Transverse colon (tissue), 4 donors: ENCODE measurements around the gene EMCN. TPM values are rescaled to one million over a fixed set of nuclear protein-coding genes. Genes with fewer than 3 reads are reported as not detected.
A peak's percentile ranks its signal among the peaks of the same experiment; 100 is the strongest.

Source experiments
- DNase-seq: peaks from one replicate; pipeline ENCODE4 v3.0.0-alpha.2; 2019
- H3K27ac ChIP-seq, 4 donors: fragments of 200-600 bp; sonication (generic); 2 replicates each; pipeline ENCODE4 v1.5.1; 2016 to 2018; ENCODE audit warnings: inconsistent platforms in 4 of 4
- H3K27me3 ChIP-seq: fragments of 200-600 bp; sonication (generic); 2 replicates; pipeline ENCODE4 v1.5.1; 2017; ENCODE audit warnings: inconsistent platforms
- H3K36me3 ChIP-seq, 4 donors: fragments of 200-600 bp; sonication (generic); 2 replicates each; pipeline ENCODE4 v1.5.1; 2017 to 2019; ENCODE audit warnings: inconsistent platforms in 4 of 4
- H3K4me1 ChIP-seq, 4 donors: fragments of 200-600 bp; sonication (generic); 2 replicates each; pipeline ENCODE4 v1.5.1; 2017 to 2020; ENCODE audit warnings: inconsistent platforms in 4 of 4
- H3K4me3 ChIP-seq, 4 donors: fragments of 200-600 bp; sonication (generic); 1 replicate in 1 of 4; 2 replicates in 3 of 4; pipeline versions ENCODE4 v1.5.1 to v1.6.1; 2017 to 2019; ENCODE audit warnings: inconsistent platforms in 4 of 4
- H3K9me3 ChIP-seq, 2 donors: fragments of 200-600 bp; sonication (generic); 2 replicates each; pipeline ENCODE4 v1.5.1; 2017 to 2019; ENCODE audit warnings: inconsistent platforms in 2 of 2
- CTCF ChIP-seq, 5 experiments: fragments of 200-600 bp in 3 of 5; fragments of 450-650 bp in 2 of 5; sonication (generic) in 3 of 5; IDR thresholded peaks; 1 replicate in 2 of 5; 2 replicates in 3 of 5; pipeline ENCODE4 v1.5.1; 2016 to 2017; ENCODE audit warnings: antibody characterized with exemption in 5 of 5, inconsistent platforms in 3 of 5, mild to moderate bottlenecking in 2 of 5, moderate library complexity in 1 of 5
- EP300 ChIP-seq: sonication (generic); formaldehyde crosslinking; IDR thresholded peaks from one replicate; pipeline ENCODE4 v1.6.1; 2017; ENCODE audit warnings: antibody characterized with exemption, low read depth
- POLR2A ChIP-seq: fragments of 450-650 bp; IDR thresholded peaks from one replicate; pipeline ENCODE4 v1.6.1; 2016; ENCODE audit warnings: antibody characterized with exemption, mild to moderate bottlenecking, moderate library complexity
- POLR2AphosphoS5 ChIP-seq, 3 donors: sonication (generic); formaldehyde crosslinking; IDR thresholded peaks; one replicate each; pipeline ENCODE4 v1.6.1; 2016; ENCODE audit warnings: antibody characterized with exemption in 3 of 3
- WGBS, 2 donors: methylation state at CpG; one replicate each; pipeline ENCODE4 v1.1.5; 2018; ENCODE audit warnings: low coverage in 1 of 2; 5-methylcytosine and 5-hydroxymethylcytosine counted together
- in situ Hi-C, 4 donors: fragments of 200-750 bp; cut with MboI; loops; one replicate each; pipeline versions ENCODE4 v1.15.0 to v1.15.1; 2017; ENCODE audit warnings: low sequenced_read_pairs in 3 of 4, low pct_ligation_motif_present in 1 of 4, low pct_unique_long_range_greater_than_20kb in 1 of 4
- intact Hi-C: fragments of 100-400 bp; cut with DNase I; formaldehyde crosslinking; loops from one replicate; pipeline ENCODE4 v1.15.1; 2023; ENCODE audit warnings: low total_unique reads
- total RNA-seq, 4 donors: library from RNA; depleted of rRNA; stranded (reverse); fragments of >200 nt; gene quantifications; one replicate each; pipeline ENCODE4 v1.1.0, GENCODE V29; 2016

The EMCN gene
- total RNA-seq, 4 donors from 2014 or later: 1.2 to 1.6 (median 1.5) TPM

GRCh38 chr4:100372432-100372831, 145.4 kb downstream of the EMCN start:
- H3K4me1 ChIP-seq: no peaks in the 10 kb centered on the region
- TF ChIP-seq CTCF (IDR thresholded peaks at IDR 0.05) (peak in 1 of 5 experiments; percentile 11), POLR2AphosphoS5 (IDR thresholded peaks at IDR 0.05) (no peak)
- DNase-seq: no peak
- intact Hi-C loops (no loop called here), in situ Hi-C loops (no loop called here)
- H3K9me3 ChIP-seq: no peaks in the 10 kb centered on the region
- H3K27ac ChIP-seq: no peak overlapping the region
- WGBS, 2 donors: 71 to 82% methylated on average over 3 of the region's 3 CpGs
- no peaks in the 10 kb centered on the region for H3K27me3 ChIP-seq
- no peak overlapping the region for H3K4me3 ChIP-seq
- H3K36me3 ChIP-seq: no peaks in the 10 kb centered on the region

GRCh38 chr4:100369871-100370270, 148.0 kb downstream of the EMCN start:
- Histone ChIP-seq H3K27me3 (no peaks in the 10 kb centered on the region), H3K4me3 (no peak overlapping the region), H3K9me3 (no peaks in the 10 kb centered on the region), H3K4me1 (no peaks in the 10 kb centered on the region), H3K36me3 (no peaks in the 10 kb centered on the region), H3K27ac (no peak overlapping the region)
- intact Hi-C loops (no loop called here), in situ Hi-C loops (no loop called here)
- TF ChIP-seq EP300 (no peak), POLR2A (no peak), POLR2AphosphoS5 (IDR thresholded peaks at IDR 0.05) (no peak), CTCF (IDR thresholded peaks at IDR 0.05) (no peak)
- DNase-seq: no peak
- WGBS, 2 donors: 33 to 47% methylated on average over 1 to 2 of the region's 2 CpGs

GRCh38 chr4:100367451-100367850, 150.4 kb downstream of the EMCN start:
- Histone ChIP-seq H3K27ac (no peak overlapping the region), H3K9me3 (no peaks in the 10 kb centered on the region), H3K27me3 (no peaks in the 10 kb centered on the region), H3K4me1 (no peaks in the 10 kb centered on the region), H3K36me3 (no peaks in the 10 kb centered on the region), H3K4me3 (no peak overlapping the region)
- WGBS, 2 donors: 56 to 78% methylated on average over 1 of the region's 1 CpG
- no peak for DNase-seq
- in situ Hi-C loops: no loop called here
- intact Hi-C loops: no loop called here
- no peak for TF ChIP-seq POLR2A
- no peak for TF ChIP-seq POLR2AphosphoS5 (IDR thresholded peaks at IDR 0.05)
- TF ChIP-seq EP300: no peak
- no peak for TF ChIP-seq CTCF (IDR thresholded peaks at IDR 0.05)

GRCh38 chr4:100366213-100366612, 151.6 kb downstream of the EMCN start:
- Histone ChIP-seq H3K9me3 (no peaks in the 10 kb centered on the region), H3K36me3 (no peaks in the 10 kb centered on the region), H3K27me3 (no peaks in the 10 kb centered on the region), H3K27ac (no peak overlapping the region), H3K4me3 (no peak overlapping the region), H3K4me1 (no peaks in the 10 kb centered on the region)
- in situ Hi-C loops (no loop called here), intact Hi-C loops (no loop called here)
- WGBS, 2 donors: 44 to 59% methylated on average over 2 of the region's 2 CpGs
- DNase-seq: no peak
- TF ChIP-seq CTCF (IDR thresholded peaks at IDR 0.05): no peak
- no peak for TF ChIP-seq POLR2AphosphoS5 (IDR thresholded peaks at IDR 0.05)
